Psoas muscle (tissue), 8 donors: ENCODE results near the gene MADD. TPM values are rescaled to one million over a fixed set of nuclear protein-coding genes. Genes with fewer than 3 reads are reported as not detected.

Source experiments
- ATAC-seq, 4 donors: fragments of 200-7000 bp; cut with Tn5 transposase; one replicate each; pipeline ENCODE4 v1.9.1; 2020; ENCODE audit warnings: moderate library complexity in 3 of 4, mild to moderate bottlenecking in 2 of 4
- DNase-seq, 2 donors: peaks; one replicate each; pipeline ENCODE4 v3.0.0-alpha.2; 2020
- H3K27ac ChIP-seq: fragments of 200-600 bp; one replicate; pipeline ENCODE4 v1.8.0; 2022
- H3K27me3 ChIP-seq, 3 donors: fragments of 200-600 bp in 1 of 3; one replicate each; pipeline versions ENCODE4 v1.6.1 to v1.8.0; 2013 to 2022; ENCODE audit warnings: low read length in 2 of 3, mild to moderate bottlenecking in 2 of 3, moderate library complexity in 1 of 3; ENCODE audit not compliant: insufficient read depth in 3 of 3
- H3K36me3 ChIP-seq, 2 donors: fragments of 200-600 bp in 1 of 2; one replicate each; pipeline versions ENCODE4 v1.6.1 to v1.8.0; 2013 to 2022; ENCODE audit warnings: low read depth in 1 of 2, mild to moderate bottlenecking in 1 of 2, moderate library complexity in 1 of 2; ENCODE audit not compliant: insufficient read depth in 1 of 2
- H3K4me1 ChIP-seq: fragments of 200-600 bp; one replicate; pipeline ENCODE4 v1.8.0; 2022
- H3K4me3 ChIP-seq: fragments of 200-600 bp; one replicate; pipeline ENCODE4 v1.8.0; 2022; ENCODE audit warnings: mild to moderate bottlenecking
- H3K9me3 ChIP-seq: fragments of 200-600 bp; one replicate; pipeline ENCODE4 v1.8.0; 2022
- CTCF ChIP-seq: fragments of 200-600 bp; IDR thresholded peaks from one replicate; pipeline ENCODE4 v1.8.0; 2022; ENCODE audit warnings: antibody characterized with exemption
- WGBS, 3 donors: extraction: QIAGEN DNeasy Blood & Tissue Kit; methylation state at CpG; one replicate each; pipeline versions ENCODE4 v1.1.6 to v1.1.7; 2013; 5-methylcytosine and 5-hydroxymethylcytosine counted together
- intact Hi-C, 2 donors: fragments of 100-400 bp; cut with DNase I; formaldehyde crosslinking; loops; one replicate each; pipeline versions ENCODE4 v1.11.0 to v1.14.2; 2022
- polyA plus RNA-seq, 3 donors: library from polyadenylated mRNA; stranded (reverse); fragments of 200-250 nt; gene quantifications; one replicate each; pipeline ENCODE4 v1.2.3, GENCODE V29; 2013
- total RNA-seq, 4 donors: library from RNA; stranded (reverse); fragmentation: NEBNext Ultra II Directional in 2 of 4; extraction: Animal tissue kit (Norgen Biotek cat#: 25700) in 2 of 4; gene quantifications; one replicate each; pipeline versions ENCODE4 v1.2.1 to v1.2.4, GENCODE V29; 2021 to 2023
- donor health status: healthy with polysubstance abuse.
- donor health status: DM: no; HTN: no; CAD: no; lungs with moderate emphysema.
- donor health status: Bipolar disorder and iron deficiency.
- donor health status: healthy.
- donor health status: DM: yes; HTN: yes; CAD: no.
- donor health status: DM: no; HTN: no; CAD: no.
- donor health status: DM: no; HTN: no; CAD: no.
- donor health status: DM: yes; HTN: yes; CAD: no.

The MADD gene
- total and polyA plus RNA-seq, 7 donors = 11.5 to 33.6 (median 19.5) TPM

GRCh38 chr11:47296045-47296444 lies 26.1 kb downstream of the MADD start:
- H3K9me3 ChIP-seq = peaks cover 11% of the 10 kb centered on the region
- DNase-seq (no peak), ATAC-seq (no peak)
- intact Hi-C loops = no loop called here
- peaks cover 13 to 99% of the 10 kb centered on the region in 2 donors for H3K36me3 ChIP-seq
- H3K27ac ChIP-seq = no peak overlapping the region
- H3K27me3 ChIP-seq = no peaks in the 10 kb centered on the region
- H3K4me3 ChIP-seq = no peak overlapping the region
- WGBS, 3 donors = 87 to 90% (median 88%) methylated on average over 4 of the region's 4 CpGs
- no peaks in the 10 kb centered on the region for H3K4me1 ChIP-seq
- no peak for TF ChIP-seq CTCF

DNA sequence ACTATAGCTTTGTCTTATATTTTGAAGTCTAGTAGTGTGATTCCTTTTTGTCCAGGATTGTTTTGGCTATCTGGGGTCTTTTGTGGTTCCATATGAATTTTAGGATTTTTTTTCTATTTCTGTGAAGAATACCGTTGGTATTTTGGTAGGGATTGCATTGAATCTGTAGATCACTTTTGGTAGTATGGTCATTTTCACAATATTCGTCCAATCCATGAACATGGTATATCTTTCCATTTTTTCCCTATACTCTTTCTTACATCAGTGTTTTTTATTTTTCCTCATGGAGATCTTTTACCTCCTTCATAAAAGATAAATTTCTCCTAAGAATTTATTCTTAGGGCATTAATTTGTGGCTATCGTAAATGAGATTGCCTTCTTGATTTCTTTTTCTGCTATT lies 29.1 kb downstream of the MADD start:
- intact Hi-C loops = no loop called here
- peaks cover 7 to 99% of the 10 kb centered on the region in 2 donors for H3K36me3 ChIP-seq
- no peak for ATAC-seq
- DNase-seq = no peak
- WGBS, 3 donors = 97 to 99% (median 98%) methylated on average over 3 of the region's 3 CpGs
- H3K4me1 ChIP-seq = no peaks in the 10 kb centered on the region
- no peak overlapping the region for H3K27ac ChIP-seq
- no peaks in the 10 kb centered on the region for H3K27me3 ChIP-seq
- H3K4me3 ChIP-seq = no peak overlapping the region
- no peak for TF ChIP-seq CTCF
- peaks cover 11% of the 10 kb centered on the region for H3K9me3 ChIP-seq

DNA sequence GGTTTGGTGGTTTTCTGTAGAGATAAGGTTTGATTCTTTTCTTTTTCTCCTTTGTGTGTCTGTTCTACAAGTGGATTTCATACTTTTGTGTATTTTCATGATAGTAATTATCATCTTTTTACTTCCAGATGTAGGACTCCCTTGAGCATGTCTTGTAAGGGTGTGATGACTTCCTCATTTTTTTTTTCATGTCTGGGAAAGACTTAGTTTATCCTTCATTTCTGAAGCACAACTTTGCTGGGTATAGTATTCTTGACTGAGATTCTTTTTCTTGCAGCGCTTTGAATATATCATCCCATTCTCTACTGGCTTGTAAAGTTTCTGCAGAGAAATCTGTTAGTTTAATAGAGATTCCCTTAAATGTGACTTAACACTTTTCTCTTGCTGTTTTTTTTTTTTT lies 32.9 kb downstream of the MADD start:
- intact Hi-C loops = no loop called here
- no peak for DNase-seq
- Histone ChIP-seq H3K9me3 (peaks cover 11% of the 10 kb centered on the region), H3K4me3 (no peak overlapping the region), H3K27me3 (no peaks in the 10 kb centered on the region), H3K36me3 (peaks cover 7 to 96% of the 10 kb centered on the region in 2 donors), H3K27ac (no peak overlapping the region), H3K4me1 (peaks cover 16% of the 10 kb centered on the region)
- 100% methylated on average over 1 of the region's 1 CpG for WGBS, 3 donors
- no peak for ATAC-seq
- TF ChIP-seq CTCF = no peak

- WGBS, 3 donors = 24 to 55% (median 32%) methylated on average over 3 of the region's 3 CpGs
- Histone ChIP-seq H3K4me1 (peaks cover 16% of the 10 kb centered on the region), H3K9me3 (no peaks in the 10 kb centered on the region), H3K27ac (peak overlapping the region; percentile 50), H3K4me3 (no peak overlapping the region), H3K36me3 (peaks cover 9 to 97% of the 10 kb centered on the region in 2 donors), H3K27me3 (no peaks in the 10 kb centered on the region)
- intact Hi-C loops = no loop called here
- TF ChIP-seq CTCF = no peak
- peak; percentile 43 to 97 (median 95) for ATAC-seq
- peak; percentile 40 to 83 for DNase-seq
Measured at GRCh38 chr11:47305734-47306483, 36.0 kb downstream of the MADD start.

DNA sequence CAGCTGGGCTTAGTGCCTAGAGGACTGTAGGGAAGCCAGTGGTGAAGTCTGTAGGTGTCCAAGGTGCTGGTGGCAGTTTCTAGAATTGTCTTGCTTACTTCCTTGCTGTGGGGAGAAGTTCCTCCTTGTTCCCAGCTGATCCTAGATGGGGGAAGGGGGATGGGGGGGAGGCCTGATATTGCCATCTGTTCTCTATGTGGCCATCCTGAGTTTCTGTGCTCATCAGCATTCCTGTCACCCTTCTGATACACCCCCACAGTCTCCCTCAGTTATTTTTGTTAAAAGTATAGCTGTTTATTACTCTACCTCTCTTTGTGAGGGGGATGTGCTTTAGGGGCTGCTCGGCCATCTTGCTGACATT lies 36.5 kb downstream of the MADD start:
- H3K36me3 ChIP-seq = peaks cover 12 to 97% of the 10 kb centered on the region in 2 donors
- intact Hi-C loops = no loop called here
- no peak overlapping the region for H3K4me3 ChIP-seq
- no peaks in the 10 kb centered on the region for H3K27me3 ChIP-seq
- H3K4me1 ChIP-seq = peaks cover 16% of the 10 kb centered on the region
- H3K9me3 ChIP-seq = no peaks in the 10 kb centered on the region
- no peak for ATAC-seq
- WGBS, 3 donors = 90 to 96% (median 96%) methylated on average over 1 of the region's 1 CpG
- DNase-seq = no peak
- H3K27ac ChIP-seq = no peak overlapping the region
- no peak for TF ChIP-seq CTCF
